H9 (cell line): ENCODE results near the gene HS3ST4. TPM values are rescaled to one million over a fixed set of nuclear protein-coding genes. Genes with fewer than 3 reads are reported as not detected.

ENCODE experiments used
- DNase-seq: peaks from one replicate; pipeline ENCODE4 v3.0.0-alpha.2; 2017
- H2AFZ ChIP-seq: one replicate; pipeline ENCODE4 v1.6.1; 2013; ENCODE audit warnings: mild to moderate bottlenecking, low read length, control low read depth, moderate library complexity
- H2AK5ac ChIP-seq: 2 replicates; pipeline ENCODE4 v1.6.1; 2013; ENCODE audit warnings: low read length, control low read depth, mixed read lengths; ENCODE audit not compliant: insufficient read length
- H2BK120ac ChIP-seq: one replicate; pipeline ENCODE4 v1.6.1; 2013; ENCODE audit warnings: low read depth, mild to moderate bottlenecking, low read length, control low read depth, inconsistent platforms; ENCODE audit not compliant: poor library complexity, severe bottlenecking
- H2BK12ac ChIP-seq: 2 replicates; pipeline ENCODE4 v1.6.1; 2013; ENCODE audit warnings: low read length, control low read depth, mixed read lengths, low read depth; ENCODE audit not compliant: insufficient read length
- H2BK15ac ChIP-seq: 2 replicates; pipeline ENCODE4 v1.6.1; 2013; ENCODE audit warnings: low read depth, low read length, control low read depth
- H2BK20ac ChIP-seq: one replicate; pipeline ENCODE4 v1.6.1; 2013; ENCODE audit warnings: low read depth, mild to moderate bottlenecking, low read length, control low read depth, inconsistent platforms; ENCODE audit not compliant: poor library complexity, severe bottlenecking
- H2BK5ac ChIP-seq: 2 replicates; pipeline ENCODE4 v1.6.1; 2013; ENCODE audit warnings: low read length, control low read depth, mixed read lengths; ENCODE audit not compliant: insufficient read length
- H3K14ac ChIP-seq: 2 replicates; pipeline ENCODE4 v1.6.1; 2013; ENCODE audit warnings: low read length, control low read depth; ENCODE audit not compliant: insufficient read depth
- H3K18ac ChIP-seq: 2 replicates; pipeline ENCODE4 v1.6.1; 2013; ENCODE audit warnings: low read depth, mild to moderate bottlenecking, mixed read lengths, low read length, control low read depth; ENCODE audit not compliant: insufficient read length
- H3K23ac ChIP-seq: 2 replicates; pipeline ENCODE4 v1.6.1; 2013; ENCODE audit warnings: low read length, control low read depth, mixed read lengths, low read depth; ENCODE audit not compliant: insufficient read length
- H3K23me2 ChIP-seq: 2 replicates; pipeline ENCODE4 v1.6.1; 2013; ENCODE audit warnings: low read depth, mild to moderate bottlenecking, mixed read lengths, low read length, control low read depth; ENCODE audit not compliant: insufficient read length, poor library complexity, severe bottlenecking
- H3K27ac ChIP-seq: 2 replicates; pipeline ENCODE4 v1.5.1; 2013; ENCODE audit warnings: low read length, control low read depth, mixed read lengths, low read depth; ENCODE audit not compliant: insufficient read length
- H3K27me3 ChIP-seq: 2 replicates; pipeline ENCODE4 v1.6.1; 2013; ENCODE audit warnings: low read length, control low read depth, inconsistent platforms; ENCODE audit not compliant: insufficient read depth
- H3K4ac ChIP-seq: 2 replicates; pipeline ENCODE4 v1.6.1; 2013; ENCODE audit warnings: low read depth, mild to moderate bottlenecking, control low read depth, inconsistent platforms, low read length, moderate library complexity
- H3K4me1 ChIP-seq: 2 replicates; pipeline ENCODE4 v1.6.1; 2013; ENCODE audit warnings: low read length, control low read depth, inconsistent platforms; ENCODE audit not compliant: insufficient read depth
- H3K4me2 ChIP-seq: 2 replicates; pipeline ENCODE4 v1.6.1; 2013; ENCODE audit warnings: low read length, control low read depth, mixed read lengths; ENCODE audit not compliant: insufficient read length, insufficient read depth
- H3K56ac ChIP-seq: 2 replicates; pipeline ENCODE4 v1.6.1; 2013; ENCODE audit warnings: low read depth, mild to moderate bottlenecking, mixed read lengths, low read length, control low read depth; ENCODE audit not compliant: insufficient read length
- H3K79me1 ChIP-seq: 2 replicates; pipeline ENCODE4 v1.6.1; 2013; ENCODE audit warnings: low read depth, mild to moderate bottlenecking, moderate library complexity, low read length, control low read depth, inconsistent platforms; ENCODE audit not compliant: insufficient read depth, poor library complexity, severe bottlenecking
- H3K79me2 ChIP-seq: 2 replicates; pipeline ENCODE4 v1.6.1; 2013; ENCODE audit warnings: low read length, control low read depth, inconsistent platforms; ENCODE audit not compliant: insufficient read depth
- H3K9ac ChIP-seq: 2 replicates; pipeline ENCODE4 v1.6.1; 2013; ENCODE audit warnings: low read length, control low read depth, mixed read lengths; ENCODE audit not compliant: insufficient read length; ENCODE audit errors: extremely low read depth
- H3K9me3 ChIP-seq: one replicate; pipeline ENCODE4 v1.6.1; 2013; ENCODE audit warnings: low read depth, low read length, inconsistent platforms; ENCODE audit not compliant: control insufficient read depth
- H3T11ph ChIP-seq: one replicate; pipeline ENCODE4 v1.6.1; 2013; ENCODE audit warnings: mild to moderate bottlenecking, low read length, control low read depth, inconsistent platforms
- H4K20me1 ChIP-seq: one replicate; pipeline ENCODE4 v1.6.1; 2013; ENCODE audit not compliant: control insufficient read depth, insufficient read length, insufficient read depth
- H4K5ac ChIP-seq: 2 replicates; pipeline ENCODE4 v1.6.1; 2013; ENCODE audit warnings: low read depth, mild to moderate bottlenecking, mixed read lengths, low read length, control low read depth; ENCODE audit not compliant: insufficient read length
- H4K8ac ChIP-seq: replicated peaks from 2 replicates; pipeline ENCODE4 v1.6.1; 2013; ENCODE audit warnings: low read length, control low read depth, mixed read lengths, low read depth; ENCODE audit not compliant: insufficient read length
- H4K91ac ChIP-seq: 2 replicates; pipeline ENCODE4 v1.6.1; 2013; ENCODE audit warnings: low read depth, mild to moderate bottlenecking, moderate library complexity, mixed read lengths, low read length, control low read depth; ENCODE audit not compliant: insufficient read length
- H3K27ac Mint-ChIP-seq, 3 experiments: 2 replicates in 2 of 3; 3 replicates in 1 of 3; pipeline ENCODE4 v1.8.0; 2020 to 2021; ENCODE audit warnings: mixed read lengths in 3 of 3, mild to moderate bottlenecking in 1 of 3, moderate library complexity in 1 of 3
- H3K27me3 Mint-ChIP-seq: 2 replicates; pipeline ENCODE4 v1.8.0; 2021; ENCODE audit warnings: low read depth, mild to moderate bottlenecking, moderate library complexity, mixed read lengths
- H3K36me3 Mint-ChIP-seq, 3 experiments: 2 replicates in 2 of 3; 3 replicates in 1 of 3; pipeline ENCODE4 v1.8.0; 2020 to 2021; ENCODE audit warnings: low read depth in 3 of 3, mixed read lengths in 3 of 3; ENCODE audit not compliant: insufficient read depth in 1 of 3
- H3K4me1 Mint-ChIP-seq, 2 experiments: 2 replicates each; pipeline ENCODE4 v1.8.0; 2020; ENCODE audit warnings: mixed read lengths in 2 of 2
- H3K4me3 Mint-ChIP-seq, 2 experiments: 2 replicates in 1 of 2; 3 replicates in 1 of 2; pipeline ENCODE4 v1.8.0; 2020 to 2021; ENCODE audit warnings: mild to moderate bottlenecking in 2 of 2, mixed read lengths in 2 of 2, moderate library complexity in 1 of 2
- H3K9me3 Mint-ChIP-seq, 2 experiments: 2 replicates in 1 of 2; 3 replicates in 1 of 2; pipeline ENCODE4 v1.8.0; 2020; ENCODE audit warnings: mild to moderate bottlenecking in 2 of 2, mixed read lengths in 2 of 2, moderate library complexity in 1 of 2
- WGBS: extraction: QIAGEN DNeasy Blood & Tissue Kit; methylation state at CpG from one replicate; pipeline ENCODE4 v1.1.7; 2013; ENCODE audit warnings: missing lambda C conversion rate, low lambda C conversion rate, mixed read lengths; ENCODE audit not compliant: insufficient read length; ENCODE audit errors: extremely low coverage; 5-methylcytosine and 5-hydroxymethylcytosine counted together
- total RNA-seq: library from RNA; stranded (reverse); gene quantifications from 2 replicates; pipeline ENCODE4 v1.2.1, GENCODE V29; 2021
- TF ChIP-seq, protein P1 (sequence below): fragments of 200-600 bp; sonication (generic); conservative IDR thresholded peaks from 3 replicates; pipeline ENCODE4 v1.8.0; 2021; ENCODE audit warnings: antibody characterized with exemption, mild to moderate bottlenecking

The HS3ST4 gene
- total RNA-seq, 1 experiment from 2014 or later, result 1.7 TPM

DNA sequence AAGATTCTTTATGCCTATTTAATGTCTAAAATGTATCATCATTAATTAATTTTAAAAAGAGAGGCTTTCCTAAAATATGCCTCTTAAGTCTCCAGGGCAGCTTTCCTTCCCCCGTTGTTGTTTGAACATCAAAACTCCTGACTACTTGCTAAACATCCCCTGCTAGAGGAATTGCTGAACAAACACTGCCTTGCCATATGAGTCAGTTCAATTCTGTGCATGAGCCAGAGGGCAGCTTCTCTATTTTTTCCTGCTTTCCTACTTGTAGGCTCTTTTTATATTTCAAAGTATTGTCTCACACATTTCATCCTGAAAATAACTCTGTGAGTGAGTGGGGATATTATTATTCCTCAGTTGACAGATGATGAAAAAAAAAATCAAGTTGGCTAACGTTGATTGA, 143.4 kb downstream of the HS3ST4 start:
- Histone ChIP-seq H3K27me3 (no peaks in the 10 kb centered on the region), H2BK120ac (no peak overlapping the region), H3K9ac (no peak overlapping the region), H3K79me1 (no peaks in the 10 kb centered on the region), H4K91ac (no peak overlapping the region), H3K23me2 (no peaks in the 10 kb centered on the region), H3T11ph (no peak overlapping the region), H3K79me2 (no peaks in the 10 kb centered on the region), H3K9me3 (no peaks in the 10 kb centered on the region), H3K27ac (no peak overlapping the region), H2AFZ (no peak overlapping the region), H3K4me2 (no peak overlapping the region), H2BK20ac (no peak overlapping the region), H2AK5ac (no peak overlapping the region), H2BK12ac (no peak overlapping the region), H2BK5ac (no peak overlapping the region), H3K14ac (no peak overlapping the region), H3K23ac (no peak overlapping the region), H3K56ac (no peak overlapping the region), H3K4ac (no peak overlapping the region), H4K8ac (no peak overlapping the region), H4K5ac (no peak overlapping the region), H2BK15ac (no peak overlapping the region), H3K18ac (no peak overlapping the region), H4K20me1 (no peaks in the 10 kb centered on the region), H3K4me1 (no peaks in the 10 kb centered on the region)
- peaks cover 14% of the 10 kb centered on the region for H3K27me3 Mint-ChIP-seq
- H3K27ac Mint-ChIP-seq, result no peak overlapping the region
- H3K4me3 Mint-ChIP-seq, result no peak overlapping the region
- TF ChIP-seq, protein P1, sequence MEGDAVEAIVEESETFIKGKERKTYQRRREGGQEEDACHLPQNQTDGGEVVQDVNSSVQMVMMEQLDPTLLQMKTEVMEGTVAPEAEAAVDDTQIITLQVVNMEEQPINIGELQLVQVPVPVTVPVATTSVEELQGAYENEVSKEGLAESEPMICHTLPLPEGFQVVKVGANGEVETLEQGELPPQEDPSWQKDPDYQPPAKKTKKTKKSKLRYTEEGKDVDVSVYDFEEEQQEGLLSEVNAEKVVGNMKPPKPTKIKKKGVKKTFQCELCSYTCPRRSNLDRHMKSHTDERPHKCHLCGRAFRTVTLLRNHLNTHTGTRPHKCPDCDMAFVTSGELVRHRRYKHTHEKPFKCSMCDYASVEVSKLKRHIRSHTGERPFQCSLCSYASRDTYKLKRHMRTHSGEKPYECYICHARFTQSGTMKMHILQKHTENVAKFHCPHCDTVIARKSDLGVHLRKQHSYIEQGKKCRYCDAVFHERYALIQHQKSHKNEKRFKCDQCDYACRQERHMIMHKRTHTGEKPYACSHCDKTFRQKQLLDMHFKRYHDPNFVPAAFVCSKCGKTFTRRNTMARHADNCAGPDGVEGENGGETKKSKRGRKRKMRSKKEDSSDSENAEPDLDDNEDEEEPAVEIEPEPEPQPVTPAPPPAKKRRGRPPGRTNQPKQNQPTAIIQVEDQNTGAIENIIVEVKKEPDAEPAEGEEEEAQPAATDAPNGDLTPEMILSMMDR, result no peak
- H3K4me1 Mint-ChIP-seq, result peaks cover 23 to 25% of the 10 kb centered on the region in 2 experiments
- H3K9me3 Mint-ChIP-seq, result peaks cover 6 to 8% of the 10 kb centered on the region in 2 experiments; a peak in 3 of 5 replicates
- peaks cover 0 to 7% (median 3%) of the 10 kb centered on the region in 3 experiments; a peak in 5 of 7 replicates for H3K36me3 Mint-ChIP-seq
- WGBS, result no CpG with 5 or more reads among the region's 2 CpGs
- DNase-seq, result no peak
